ENCODE measurements around the gene KSR2. TPM values are rescaled to one million over a fixed set of nuclear protein-coding genes. Genes with fewer than 3 reads are reported as not detected.

The KSR2 gene
- total and polyA plus RNA-seq, 2 of the 13 experiments (the other 11 are each of a cell fraction or from before 2014, with no cell fraction given): 0.02 TPM; not detected in 1

GRCh38 chr12:117622087-117622486 lies 346.7 kb downstream of the KSR2 start (continued):
- TF ChIP-seq ZBTB37 (CRISPR knock-in tag; IDR thresholded peaks at IDR 0.05) (no peak), STAG1 (CRISPR knock-in tag; IDR thresholded peaks at IDR 0.05) (no peak), GLMP (CRISPR knock-in tag; IDR thresholded peaks at IDR 0.05; ENCODE audit: borderline replicate concordance) (no peak), ZNF660 (CRISPR knock-in tag; IDR thresholded peaks at IDR 0.05; ENCODE audit: borderline replicate concordance, low read depth) (no peak), ZKSCAN1 (IDR thresholded peaks at IDR 0.05; ENCODE audit: low read length) (no peak), MED8 (CRISPR knock-in tag; IDR thresholded peaks at IDR 0.05; ENCODE audit: insufficient replicate concordance) (no peak), IKZF4 (CRISPR knock-in tag; IDR thresholded peaks at IDR 0.05; ENCODE audit: borderline replicate concordance, low read depth, not compliant biosample characterization) (no peak), KAT7 (CRISPR knock-in tag; IDR thresholded peaks at IDR 0.05; ENCODE audit: borderline replicate concordance) (no peak)

GRCh38 chr12:117607778-117608177 lies 361.0 kb downstream of the KSR2 start:
- no peak overlapping the region for H3K27ac ChIP-seq (ENCODE audit: extremely low read length, insufficient read depth, low read length)
- DNase-seq (ENCODE audit: low spot score) (no peak), ATAC-seq (no peak), FAIRE-seq (no peak)
- H4K20me1 ChIP-seq (ENCODE audit: insufficient read depth, low read length): no peaks in the 10 kb centered on the region
- no peaks in the 10 kb centered on the region for H3K4me1 ChIP-seq (ENCODE audit: insufficient read depth, low read length)
- BruUV-seq (replicated peaks): no TSS peak
- intact Hi-C loops (cut with micrococcal nuclease; ENCODE audit: unreplicated experiment): no loop called here
- POLR2A ChIA-PET: no interaction called here
- in situ Hi-C loops (cut with HindIII; ENCODE audit: extremely low pct_ligation_motif_present, low pct_unique_long_range_greater_than_20kb): no loop called here
- no peak overlapping the region for H3K4me3 ChIP-seq (replicated peaks in 1 of 3; ENCODE audit: insufficient read depth in 1 of 3, low read depth in 2 of 3, low read length in 3 of 3)
- 27% methylated on average over 6 of the region's 7 CpGs for WGBS (ENCODE audit: low lambda C conversion rate)
- no peak overlapping the region for H3K4me2 ChIP-seq (ENCODE audit: low read depth, low read length)
- no peak overlapping the region for H2AFZ ChIP-seq (ENCODE audit: low read length)
- no peaks in the 10 kb centered on the region for H3K36me3 ChIP-seq (replicated peaks in 1 of 2; ENCODE audit: control insufficient read depth in 1 of 2, insufficient read depth in 2 of 2, low read length in 2 of 2)
- no peaks in the 10 kb centered on the region for H3K79me2 ChIP-seq (ENCODE audit: insufficient read depth, low read length)
- no peaks in the 10 kb centered on the region for H3K9me3 ChIP-seq (ENCODE audit: low read length)
- H3K9ac ChIP-seq (ENCODE audit: insufficient read depth, low read depth, low read length): no peak overlapping the region
- CTCF ChIA-PET (ENCODE audit: low intra/inter-chr PET ratio, low total read pairs): no interaction called here
- peaks cover 0 to 4% of the 10 kb centered on the region in 2 experiments; a peak in 2 of 5 replicates for H3K27me3 ChIP-seq (ENCODE audit: control insufficient read depth in 1 of 2, insufficient read depth in 2 of 2, low read length in 2 of 2)
- TF ChIP-seq HOMEZ (CRISPR knock-in tag; IDR thresholded peaks at IDR 0.05; ENCODE audit: low read depth) (no peak), PPARG (CRISPR knock-in tag; conservative IDR thresholded peaks at IDR 0.05) (no peak), SUZ12 (IDR thresholded peaks at IDR 0.05; ENCODE audit: low read depth, low read length) (no peak), DPF2 (CRISPR knock-in tag; IDR thresholded peaks at IDR 0.05; ENCODE audit: borderline replicate concordance, low read depth) (no peak), HOXA7 (CRISPR knock-in tag; IDR thresholded peaks at IDR 0.05) (no peak), ZBTB49 (CRISPR knock-in tag; IDR thresholded peaks at IDR 0.05; ENCODE audit: borderline replicate concordance) (no peak), ZNF691 (CRISPR knock-in tag; IDR thresholded peaks at IDR 0.05; ENCODE audit: borderline replicate concordance, low read depth) (no peak)

Data from HepG2 (cell line).